Measurements from ENCODE around the gene RALGPS1.

DNA sequence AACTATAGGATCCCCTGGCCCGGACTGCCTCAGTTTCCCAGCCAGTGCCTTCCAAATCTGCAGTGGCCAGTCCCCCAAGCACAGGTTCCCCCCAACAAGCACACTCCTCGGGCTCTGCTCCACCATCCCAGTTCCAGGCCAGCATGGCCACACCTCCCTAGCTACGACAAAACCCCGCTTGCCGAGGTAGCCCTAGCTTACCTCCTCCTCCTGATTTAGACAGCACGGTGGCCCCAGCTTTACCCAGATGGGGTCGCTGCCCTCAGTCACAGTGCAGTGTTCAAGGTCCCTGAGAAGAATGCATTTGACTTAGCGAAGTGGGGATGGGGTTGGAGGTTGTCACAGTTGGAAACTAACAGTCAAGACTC, 309.2 kb downstream of the RALGPS1 start:
- TF ChIP-seq, protein P1, sequence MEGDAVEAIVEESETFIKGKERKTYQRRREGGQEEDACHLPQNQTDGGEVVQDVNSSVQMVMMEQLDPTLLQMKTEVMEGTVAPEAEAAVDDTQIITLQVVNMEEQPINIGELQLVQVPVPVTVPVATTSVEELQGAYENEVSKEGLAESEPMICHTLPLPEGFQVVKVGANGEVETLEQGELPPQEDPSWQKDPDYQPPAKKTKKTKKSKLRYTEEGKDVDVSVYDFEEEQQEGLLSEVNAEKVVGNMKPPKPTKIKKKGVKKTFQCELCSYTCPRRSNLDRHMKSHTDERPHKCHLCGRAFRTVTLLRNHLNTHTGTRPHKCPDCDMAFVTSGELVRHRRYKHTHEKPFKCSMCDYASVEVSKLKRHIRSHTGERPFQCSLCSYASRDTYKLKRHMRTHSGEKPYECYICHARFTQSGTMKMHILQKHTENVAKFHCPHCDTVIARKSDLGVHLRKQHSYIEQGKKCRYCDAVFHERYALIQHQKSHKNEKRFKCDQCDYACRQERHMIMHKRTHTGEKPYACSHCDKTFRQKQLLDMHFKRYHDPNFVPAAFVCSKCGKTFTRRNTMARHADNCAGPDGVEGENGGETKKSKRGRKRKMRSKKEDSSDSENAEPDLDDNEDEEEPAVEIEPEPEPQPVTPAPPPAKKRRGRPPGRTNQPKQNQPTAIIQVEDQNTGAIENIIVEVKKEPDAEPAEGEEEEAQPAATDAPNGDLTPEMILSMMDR (IDR thresholded peaks at IDR 0.05): no peak
- TF ChIP-seq POLR2A (IDR thresholded peaks at IDR 0.05) (no peak), EP300 (IDR thresholded peaks at IDR 0.05) (no peak), POLR2AphosphoS5 (IDR thresholded peaks at IDR 0.05) (no peak)
